HCT116 (cell line): ENCODE measurements around the gene AKAP8.

Experiments used
- CTCF ChIP-seq, 3 experiments: fragments of 200-600 bp in 1 of 3; sonication (generic) in 1 of 3; IDR thresholded peaks in 2 of 3; conservative IDR thresholded peaks in 1 of 3; 2 replicates each; pipeline ENCODE4 v1.5.1; 2012 to 2017; ENCODE audit warnings: low read depth in 2 of 3, low read length in 2 of 3, antibody characterized with exemption in 1 of 3, borderline replicate concordance in 1 of 3, control low read depth in 1 of 3, mild to moderate bottlenecking in 1 of 3, mixed read lengths in 1 of 3, mixed run types in 1 of 3, moderate library complexity in 1 of 3; ENCODE audit not compliant: insufficient read depth in 1 of 3
- EZH2 ChIP-seq: fragments of 200-600 bp; sonication (generic); IDR thresholded peaks from 2 replicates; pipeline ENCODE4 v1.6.1; 2017; ENCODE audit warnings: antibody characterized with exemption, mixed run types
- POLR2A ChIP-seq: IDR thresholded peaks from 2 replicates; pipeline ENCODE4 v1.7.0; 2011; ENCODE audit warnings: borderline replicate concordance; ENCODE audit not compliant: insufficient read depth, insufficient read length; ENCODE audit errors: extremely low read depth
- RAD21 ChIP-seq: IDR thresholded peaks from 2 replicates; pipeline ENCODE4 v1.6.1; 2012; ENCODE audit warnings: low read depth, mild to moderate bottlenecking
- ZNF274 ChIP-seq: fragments of 200-500 bp; sonication (Bioruptor generic); IDR thresholded peaks from 2 replicates; pipeline ENCODE4 v1.6.1; 2014; ENCODE audit warnings: mild to moderate bottlenecking, low read depth, low read length, inconsistent platforms
- TF ChIP-seq, protein P1 (sequence below): IDR thresholded peaks from 2 replicates; pipeline ENCODE4 v1.6.1; 2012

- no peak for TF ChIP-seq ZNF274
- TF ChIP-seq POLR2A, result no peak
- no peak for TF ChIP-seq EZH2
- TF ChIP-seq, protein P1, sequence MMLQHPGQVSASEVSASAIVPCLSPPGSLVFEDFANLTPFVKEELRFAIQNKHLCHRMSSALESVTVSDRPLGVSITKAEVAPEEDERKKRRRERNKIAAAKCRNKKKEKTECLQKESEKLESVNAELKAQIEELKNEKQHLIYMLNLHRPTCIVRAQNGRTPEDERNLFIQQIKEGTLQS, result no peak
- no peak for TF ChIP-seq RAD21
- no peak for TF ChIP-seq CTCF (IDR thresholded peaks at IDR 0.05 in 2 of 3, conservative IDR thresholded peaks at IDR 0.05 in 1 of 3; ENCODE audit: borderline replicate concordance in 1 of 3, insufficient read depth in 1 of 3, low read depth in 2 of 3, low read length in 2 of 3)
Measured at GRCh38 chr19:15403151-15403531, 23.6 kb upstream of the AKAP8 start.
